Gastrocnemius medialis (tissue), 4 donors: ENCODE measurements around the gene DSCAML1.

ENCODE experiments used
- CTCF ChIP-seq, 5 experiments: fragments of 450-650 bp in 3 of 5; fragments of 200-600 bp in 2 of 5; sonication (generic) in 2 of 5; IDR thresholded peaks in 4 of 5; conservative IDR thresholded peaks in 1 of 5; 1 replicate in 4 of 5; 2 replicates in 1 of 5; pipeline ENCODE4 v1.5.1; 2016 to 2019; ENCODE audit warnings: antibody characterized with exemption in 5 of 5, mild to moderate bottlenecking in 3 of 5, moderate library complexity in 3 of 5
- POLR2A ChIP-seq, 2 donors: fragments of 450-650 bp; IDR thresholded peaks; one replicate each; pipeline ENCODE4 v1.6.1; 2017; ENCODE audit warnings: antibody characterized with exemption in 2 of 2, mild to moderate bottlenecking in 2 of 2, moderate library complexity in 2 of 2

GRCh38 chr11:117816151-117816741 is 19.2 kb upstream of the DSCAML1 start:
- TF ChIP-seq CTCF (IDR thresholded peaks at IDR 0.05 in 4 of 5, conservative IDR thresholded peaks at IDR 0.05 in 1 of 5) (no peak), POLR2A (IDR thresholded peaks at IDR 0.05) (no peak)
